ENCODE data around the gene OPN4.

- TF ChIP-seq, protein P1, sequence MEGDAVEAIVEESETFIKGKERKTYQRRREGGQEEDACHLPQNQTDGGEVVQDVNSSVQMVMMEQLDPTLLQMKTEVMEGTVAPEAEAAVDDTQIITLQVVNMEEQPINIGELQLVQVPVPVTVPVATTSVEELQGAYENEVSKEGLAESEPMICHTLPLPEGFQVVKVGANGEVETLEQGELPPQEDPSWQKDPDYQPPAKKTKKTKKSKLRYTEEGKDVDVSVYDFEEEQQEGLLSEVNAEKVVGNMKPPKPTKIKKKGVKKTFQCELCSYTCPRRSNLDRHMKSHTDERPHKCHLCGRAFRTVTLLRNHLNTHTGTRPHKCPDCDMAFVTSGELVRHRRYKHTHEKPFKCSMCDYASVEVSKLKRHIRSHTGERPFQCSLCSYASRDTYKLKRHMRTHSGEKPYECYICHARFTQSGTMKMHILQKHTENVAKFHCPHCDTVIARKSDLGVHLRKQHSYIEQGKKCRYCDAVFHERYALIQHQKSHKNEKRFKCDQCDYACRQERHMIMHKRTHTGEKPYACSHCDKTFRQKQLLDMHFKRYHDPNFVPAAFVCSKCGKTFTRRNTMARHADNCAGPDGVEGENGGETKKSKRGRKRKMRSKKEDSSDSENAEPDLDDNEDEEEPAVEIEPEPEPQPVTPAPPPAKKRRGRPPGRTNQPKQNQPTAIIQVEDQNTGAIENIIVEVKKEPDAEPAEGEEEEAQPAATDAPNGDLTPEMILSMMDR (IDR thresholded peaks at IDR 0.05), result no peak
- TF ChIP-seq POLR2AphosphoS5 (IDR thresholded peaks at IDR 0.05) (no peak), EP300 (IDR thresholded peaks at IDR 0.05; ENCODE audit: low read depth) (no peak), POLR2A (IDR thresholded peaks at IDR 0.05) (no peak)
Measured at GRCh38 chr10:86658751-86659150, 4.4 kb downstream of the OPN4 start.

Data from transverse colon (tissue), 4 donors.